DMS53 treated with DMSO at 0.1 percent for 48 hours (cell line): ENCODE measurements around the gene RPH3AL.
"Not testable (repeated sequence)": the region's sequence is repeated elsewhere in the genome, so short reads cannot be mapped to it uniquely, and the experiment has no call there.

Source experiments
- DNase-seq: peaks from one replicate; lab custom pipeline; 2025; ENCODE audit not compliant: unreplicated experiment; lab: John Stamatoyannopoulos, UW

The RPH3AL gene

DNA sequence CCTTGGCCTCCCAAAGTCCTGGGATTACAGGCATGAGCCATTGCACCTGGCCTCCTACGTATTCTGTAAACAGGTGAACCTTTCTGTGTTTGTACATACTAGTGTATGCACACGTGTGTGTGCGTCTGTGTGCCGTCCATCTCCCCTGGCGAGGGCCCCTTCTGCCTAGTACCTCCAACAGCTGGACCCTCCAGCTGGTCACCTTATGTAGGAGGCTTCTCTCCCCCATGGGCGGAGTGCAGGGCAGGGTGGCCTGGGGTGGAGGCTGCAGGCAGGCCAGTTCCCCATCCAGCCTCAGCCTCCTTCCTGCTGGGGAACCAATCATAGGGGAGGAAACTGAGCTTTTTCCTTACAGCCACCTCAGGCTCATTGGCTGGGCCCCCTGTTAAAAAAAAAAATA, 146.8 kb downstream of the RPH3AL start:
- DNase-seq = no peak

DNA sequence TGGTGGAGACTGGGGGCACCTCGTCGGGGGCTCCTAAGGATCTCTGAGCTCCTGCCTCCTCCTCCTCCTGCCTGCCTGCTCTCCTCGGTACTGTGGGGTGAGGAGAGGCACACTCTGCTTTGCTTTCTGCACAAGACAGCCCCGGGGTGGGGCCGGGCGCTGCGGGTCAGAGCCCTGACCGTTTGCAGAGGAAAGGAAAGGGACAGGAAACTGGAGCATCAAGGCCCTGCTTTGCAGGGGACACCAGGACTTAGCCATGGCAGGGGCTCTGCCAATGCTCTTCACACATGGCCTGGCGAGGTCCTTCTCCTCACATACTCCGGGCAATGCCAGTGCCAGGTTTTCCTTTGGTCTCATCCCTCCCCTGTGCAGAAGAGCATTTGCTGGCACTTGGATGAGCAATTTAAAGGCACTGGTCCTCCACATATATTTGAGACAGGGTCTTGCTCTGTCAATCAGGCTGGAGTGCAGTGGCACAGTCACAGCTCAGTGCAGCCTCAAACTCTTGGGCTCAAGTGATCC, 147.4 kb downstream of the RPH3AL start:
- DNase-seq = no peak

DNA sequence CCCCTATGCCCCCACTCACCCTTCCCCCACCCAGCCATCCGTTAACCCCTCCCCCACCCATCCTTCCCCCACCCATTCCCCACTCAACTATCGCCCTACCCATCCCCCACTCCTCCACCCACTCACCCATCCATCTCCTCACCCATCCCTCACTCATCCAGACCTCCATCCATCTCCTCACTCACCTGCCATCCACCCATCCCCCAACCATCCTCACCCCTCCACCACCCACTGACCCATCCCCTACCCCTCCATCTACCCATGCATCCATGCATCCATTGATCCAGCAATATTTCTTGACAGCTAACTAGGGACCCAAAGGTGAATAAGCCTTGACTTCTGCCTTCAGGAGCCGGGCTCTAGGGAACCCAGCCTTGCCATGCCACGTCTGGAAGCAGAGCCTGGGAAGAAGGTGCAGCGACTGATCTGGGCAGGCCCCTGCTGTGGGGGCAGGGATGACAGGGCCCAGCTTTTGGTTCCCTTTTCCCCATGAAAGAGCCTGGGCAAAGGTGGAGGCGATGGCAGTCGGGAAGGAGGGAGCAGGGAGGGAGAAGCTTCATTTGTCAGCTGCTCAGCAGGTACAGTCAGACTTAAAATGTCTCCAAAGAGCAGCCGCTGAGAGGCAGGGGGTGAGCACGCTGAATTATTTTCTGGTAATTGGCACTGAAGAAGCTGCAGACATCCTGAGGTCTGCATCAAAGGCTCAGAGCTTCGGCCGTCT, 148.0 kb downstream of the RPH3AL start:
- DNase-seq = no peak

DNA sequence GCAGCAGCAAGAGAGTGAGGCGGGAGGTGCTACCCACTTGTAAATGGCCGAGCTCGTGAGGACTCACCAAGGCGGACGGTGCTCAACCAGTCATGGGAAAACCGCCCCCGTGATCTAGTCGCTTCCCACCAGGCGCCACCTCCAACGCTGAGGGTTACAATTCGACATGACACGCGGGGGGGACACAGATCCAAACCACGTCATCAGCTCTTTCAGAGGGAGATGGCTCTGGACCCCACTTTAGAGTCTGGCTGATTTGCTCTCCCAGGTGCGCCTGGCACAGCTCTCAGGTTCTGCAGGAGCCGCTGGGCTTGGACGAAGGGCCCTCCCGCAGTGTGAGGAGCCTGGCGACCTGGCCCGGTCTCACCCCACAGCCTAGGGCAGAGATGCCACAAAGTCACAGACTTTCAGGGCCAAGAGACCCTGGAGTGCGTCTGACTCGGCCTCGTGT, 150.1 kb downstream of the RPH3AL start:
- DNase-seq = no peak

DNA sequence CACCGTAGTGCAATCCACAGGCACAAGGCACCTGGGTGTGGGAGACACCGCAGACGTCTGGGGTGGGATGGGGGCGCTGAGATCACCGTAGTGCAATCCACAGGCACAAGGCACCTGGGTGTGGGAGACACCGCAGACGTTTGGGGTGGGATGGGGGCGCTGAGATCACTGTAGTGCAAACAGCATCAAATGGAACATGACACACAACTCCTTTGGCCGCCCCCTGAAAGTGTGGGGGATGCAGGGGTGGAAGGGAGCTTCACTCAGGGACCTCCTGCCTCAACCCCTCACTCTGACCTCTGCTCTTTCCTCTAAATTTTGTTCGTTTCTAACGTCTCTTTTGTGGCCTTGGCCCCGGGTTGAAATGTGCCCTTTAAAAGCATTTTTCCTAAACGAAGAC, 150.9 kb downstream of the RPH3AL start:
- DNase-seq = not testable (repeated sequence)

DNA sequence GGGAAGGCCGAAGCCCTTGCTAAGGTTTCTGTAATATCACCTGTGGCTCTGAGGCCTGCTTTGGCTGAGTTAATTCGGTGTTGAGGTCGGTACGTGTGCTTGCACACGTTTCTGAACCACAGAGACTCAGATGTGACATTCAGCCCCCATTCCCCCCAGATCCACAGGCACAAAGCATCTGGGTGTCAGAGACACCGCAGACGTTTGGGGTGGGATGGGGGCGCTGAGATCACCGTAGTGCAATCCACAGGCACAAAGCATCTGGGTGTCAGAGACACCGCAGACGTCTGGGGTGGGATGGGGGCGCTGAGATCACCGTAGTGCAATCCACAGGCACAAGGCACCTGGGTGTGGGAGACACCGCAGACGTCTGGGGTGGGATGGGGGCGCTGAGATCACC, 151.3 kb downstream of the RPH3AL start:
- DNase-seq = not testable (repeated sequence)

DNA sequence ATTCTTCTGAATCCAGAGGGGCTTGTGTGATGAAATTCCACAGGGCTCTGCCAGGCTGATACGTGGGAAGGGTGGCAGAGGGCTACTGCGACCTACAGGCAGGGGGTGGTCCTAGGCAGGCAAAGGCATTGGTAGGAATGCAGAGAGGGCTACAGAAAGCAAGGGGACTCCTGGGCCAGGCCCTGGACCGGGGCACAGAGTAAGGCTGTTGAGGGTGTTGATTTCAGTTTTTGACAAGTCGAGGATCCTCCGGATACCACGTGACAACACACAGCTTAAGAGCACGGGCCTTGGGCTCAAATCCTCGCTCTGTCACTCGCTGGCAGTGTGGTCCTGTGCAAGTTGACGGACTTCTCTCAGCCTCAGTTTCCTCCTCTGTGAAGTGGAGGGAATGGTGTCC, 152.0 kb downstream of the RPH3AL start:
- no peak for DNase-seq

DNA sequence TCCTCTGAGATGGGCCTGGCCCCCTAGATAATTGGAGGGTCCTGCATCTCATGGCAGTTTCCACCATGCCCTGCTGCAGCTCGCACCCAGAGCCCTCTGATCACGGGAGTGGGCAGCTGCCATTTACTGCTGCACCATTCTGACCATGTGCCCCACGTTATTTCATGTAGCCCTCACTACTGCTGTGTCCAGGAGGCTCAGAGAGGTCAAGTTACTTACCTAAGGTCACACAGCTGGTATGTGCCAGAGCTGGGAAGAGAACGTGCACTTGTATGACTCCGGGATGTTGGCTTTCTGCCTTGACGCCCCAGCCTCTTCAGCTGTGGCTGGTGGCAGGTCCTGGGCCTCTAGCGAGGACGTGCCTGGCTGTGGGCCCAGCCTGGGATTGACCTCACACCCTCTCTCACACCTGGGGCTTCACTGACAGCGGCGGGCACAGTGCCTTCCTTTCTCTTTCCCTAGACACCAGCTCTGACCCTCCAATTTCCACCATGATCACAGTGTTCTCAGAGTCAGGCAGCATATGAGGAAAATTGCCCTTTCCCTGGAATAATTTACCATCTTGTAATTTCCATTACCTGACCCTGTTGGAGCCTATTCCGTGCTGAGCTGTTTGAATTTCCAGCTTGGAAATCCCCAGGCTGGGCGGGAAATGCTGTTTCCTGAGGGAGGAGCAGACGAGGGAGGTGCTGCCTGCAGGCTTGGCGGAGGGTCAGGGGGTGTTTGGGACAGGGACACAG, 152.6 kb downstream of the RPH3AL start:
- no peak for DNase-seq

DNA sequence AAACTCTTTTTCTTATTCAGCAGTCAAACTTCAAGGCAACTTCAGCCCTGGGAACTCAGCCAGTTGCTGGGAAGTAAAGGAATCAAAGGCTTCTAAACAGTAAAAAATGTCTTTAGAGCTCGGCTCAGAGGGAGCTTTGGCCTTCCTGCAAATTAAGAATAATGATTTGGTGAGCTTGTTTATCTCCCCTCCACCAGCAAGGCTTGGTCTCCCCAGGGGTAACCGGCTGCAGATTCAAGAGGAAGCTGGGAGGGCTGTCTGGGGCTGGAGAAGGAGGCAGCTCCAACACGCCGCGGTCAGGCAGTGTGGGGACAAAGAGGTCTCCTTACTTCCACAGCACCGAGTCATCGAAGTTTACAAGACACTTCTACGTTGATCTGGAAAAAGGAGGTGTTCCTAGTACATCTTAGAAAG, 153.4 kb downstream of the RPH3AL start:
- no peak for DNase-seq

DNA sequence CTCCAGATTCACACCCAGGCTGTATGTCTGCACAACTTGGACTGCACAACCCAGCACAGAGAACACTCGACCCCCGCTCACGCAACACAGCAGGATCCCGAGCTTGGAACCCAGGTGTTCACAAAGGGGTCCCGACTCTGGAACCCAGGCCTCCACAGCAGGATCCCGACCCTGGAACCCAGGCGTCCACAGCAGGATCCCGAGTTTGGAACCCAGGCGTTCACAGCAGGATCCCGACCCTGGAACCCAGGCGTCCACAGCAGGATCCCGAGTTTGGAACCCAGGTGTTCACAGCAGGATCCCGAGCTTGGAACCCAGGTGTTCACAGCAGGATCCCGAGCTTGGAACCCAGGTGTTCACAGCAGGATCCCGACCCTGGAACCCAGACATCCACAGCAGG, 154.4 kb downstream of the RPH3AL start:
- DNase-seq = not testable (repeated sequence)

DNA sequence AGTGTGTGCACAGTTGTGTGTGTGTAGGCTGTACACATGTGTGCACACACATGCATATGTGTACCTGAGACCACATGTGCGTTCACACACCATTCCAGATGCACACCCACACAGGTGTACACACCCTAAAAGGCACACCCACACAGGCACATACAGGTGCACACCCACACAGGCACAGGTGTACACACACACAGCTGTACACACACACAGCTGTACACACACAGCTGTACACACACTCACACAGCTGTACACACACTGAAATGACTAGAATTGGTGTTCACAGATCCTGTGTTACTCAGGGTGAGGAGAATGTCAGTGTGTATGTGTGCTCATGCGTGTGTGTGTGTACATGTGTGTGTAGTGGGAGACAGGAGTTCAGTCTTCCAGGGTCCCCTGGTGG, 155.3 kb downstream of the RPH3AL start:
- no peak for DNase-seq

DNA sequence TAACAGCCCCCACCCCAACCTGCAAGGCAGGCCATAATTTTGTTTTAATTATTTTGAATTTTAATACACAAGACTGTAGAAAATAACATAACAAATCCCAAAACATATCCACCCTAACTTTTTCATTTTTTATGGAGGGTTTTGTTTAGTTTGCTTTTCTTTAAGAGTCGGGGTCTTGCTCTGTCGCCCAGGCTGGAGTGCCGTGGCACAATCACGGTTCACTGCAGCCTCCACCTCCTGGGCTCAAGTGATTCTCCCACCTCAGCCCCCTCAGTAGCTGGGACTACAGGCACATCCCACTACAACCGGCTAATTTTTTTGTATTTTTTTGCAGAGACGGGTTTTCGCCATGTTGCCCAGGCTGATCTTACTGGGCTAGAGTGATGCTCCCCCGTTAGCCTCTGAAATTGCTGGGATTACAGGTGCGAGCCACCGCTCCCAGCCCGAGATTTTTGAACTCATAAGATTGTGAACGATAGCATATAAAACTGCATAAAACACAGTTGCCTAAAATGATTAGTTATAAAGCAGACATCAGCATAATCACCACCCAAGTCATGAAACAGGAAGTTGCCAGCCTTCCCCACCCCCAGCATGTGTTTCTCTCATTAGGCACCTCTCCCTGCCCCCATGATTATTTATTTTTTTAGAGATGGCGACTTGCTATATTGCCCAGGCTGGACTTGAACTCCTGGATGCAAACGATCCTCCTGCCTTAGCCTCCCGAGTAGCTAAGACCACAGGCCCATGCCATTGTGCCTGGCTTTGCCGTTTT, 157.6 kb downstream of the RPH3AL start:
- DNase-seq = no peak

DNA sequence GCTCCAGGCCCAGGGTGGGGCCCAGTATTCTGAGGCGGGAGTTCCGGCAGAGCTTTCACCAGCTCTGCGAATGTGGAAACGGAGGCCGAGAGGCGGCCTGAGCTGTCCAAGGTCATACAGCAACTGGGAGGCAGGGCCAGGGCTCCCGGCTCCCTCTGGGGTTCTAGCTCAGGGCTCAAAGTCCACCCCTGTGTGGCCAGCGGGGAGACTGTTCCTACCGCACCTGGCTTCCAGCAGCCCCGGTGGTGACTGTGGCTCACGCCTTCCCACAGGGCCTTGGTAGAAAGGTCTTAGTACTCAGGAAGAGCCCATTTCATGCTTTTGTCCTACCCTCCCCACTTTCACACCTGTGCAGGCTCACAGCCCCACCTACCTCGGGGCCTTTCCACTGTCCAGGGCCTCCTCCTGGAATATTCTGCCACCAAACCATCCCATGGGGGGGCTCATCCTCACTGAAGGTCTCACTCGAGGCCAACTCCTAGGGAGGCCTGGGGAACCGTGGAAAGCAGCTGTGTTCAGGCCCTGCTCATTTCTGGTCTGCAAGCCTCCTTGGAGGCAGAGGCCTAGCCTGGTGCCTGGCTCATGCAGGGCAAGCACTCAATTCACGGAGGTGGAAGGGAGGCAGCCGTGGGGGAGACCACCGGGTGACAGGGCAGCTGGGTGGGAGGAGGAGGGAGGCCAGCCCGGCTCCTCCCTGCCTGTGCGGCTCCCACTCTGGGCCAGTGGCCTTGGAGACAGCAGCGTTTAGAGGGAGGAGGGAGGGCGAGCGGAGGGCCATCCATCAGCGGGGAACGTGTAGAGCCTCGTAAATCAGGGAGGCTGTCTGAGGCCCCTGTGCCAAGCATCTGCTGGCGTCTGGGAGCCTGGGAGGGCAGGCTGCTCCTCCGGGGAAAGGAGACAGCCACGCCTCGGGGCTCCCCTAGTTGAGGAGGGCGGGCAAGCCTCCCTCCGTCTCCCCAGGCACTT, 158.5 kb downstream of the RPH3AL start:
- DNase-seq = no peak

DNA sequence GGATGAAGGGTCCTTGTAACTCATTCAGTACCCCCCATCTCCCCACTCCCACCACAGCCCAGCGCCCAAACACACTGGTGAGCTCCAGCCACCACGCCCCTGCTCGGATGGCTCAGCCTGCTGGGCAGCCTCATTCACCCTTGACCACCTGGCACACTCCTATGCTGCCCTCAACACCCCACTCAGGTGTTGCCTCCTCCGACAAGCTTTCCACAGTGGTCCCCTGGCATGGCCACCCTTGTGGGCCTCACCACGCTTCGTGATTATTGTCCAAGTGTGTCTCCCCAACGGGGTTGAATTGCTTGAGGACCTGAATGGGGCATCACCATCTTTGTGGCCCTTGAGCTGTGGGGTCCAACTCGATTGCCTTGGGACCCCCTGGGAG, 159.2 kb downstream of the RPH3AL start:
- no peak for DNase-seq

DNA sequence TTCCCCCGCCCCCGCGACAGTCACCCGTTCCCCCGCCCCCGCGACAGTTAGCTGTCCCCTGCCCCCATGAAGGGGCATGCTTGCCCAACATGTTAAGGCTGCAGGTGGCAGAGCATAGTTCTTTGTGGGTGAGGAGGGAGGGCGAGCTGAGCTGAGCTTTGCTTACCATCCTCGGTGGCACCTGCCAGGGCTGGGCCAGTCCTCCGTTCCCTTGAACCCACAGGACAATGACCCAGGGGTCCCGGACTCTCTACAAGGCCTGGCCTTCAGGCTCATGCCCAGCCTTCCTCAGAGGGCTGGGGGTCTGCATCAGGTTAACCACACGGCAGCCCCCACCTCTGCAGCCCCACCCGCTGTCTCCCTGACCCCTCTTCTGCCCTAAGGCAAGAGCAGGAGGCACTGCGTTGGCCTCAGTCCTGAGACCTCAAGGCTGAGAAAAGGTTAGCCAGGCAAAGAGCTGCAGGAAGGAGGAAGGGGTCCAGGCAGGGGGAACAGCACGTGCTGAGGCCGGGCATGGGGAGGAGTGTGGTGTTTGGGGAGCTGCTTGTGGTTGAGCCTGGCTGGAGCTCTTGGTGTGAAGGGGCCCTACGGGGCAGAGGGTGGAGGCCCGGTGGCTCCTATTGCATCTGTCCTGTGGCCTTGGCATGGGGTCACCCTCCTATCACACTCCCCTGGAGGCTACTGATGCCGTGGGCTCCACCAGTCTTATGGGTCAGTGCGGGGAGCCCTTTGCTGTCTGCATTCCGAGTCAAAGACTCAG, 159.8 kb downstream of the RPH3AL start:
- no peak for DNase-seq

DNA sequence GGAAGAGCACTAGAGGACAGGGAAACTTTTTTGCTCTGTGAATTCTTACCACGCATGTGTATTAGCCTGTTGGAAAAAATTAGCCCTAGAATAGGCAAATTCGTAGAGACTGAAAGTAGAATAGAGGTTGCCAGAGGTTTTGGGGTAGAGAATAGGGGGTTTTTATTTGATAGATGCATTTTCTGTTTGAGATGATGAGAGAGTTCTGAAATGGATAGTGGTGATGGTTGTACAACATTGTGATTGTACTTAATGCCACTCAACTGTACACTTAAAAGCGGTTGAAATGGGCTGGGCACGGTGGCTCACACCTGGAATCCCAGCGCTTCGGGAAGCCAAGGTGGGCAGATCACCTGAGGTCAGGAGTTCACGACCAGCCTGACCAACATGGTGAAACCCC, 163.2 kb downstream of the RPH3AL start:
- no peak for DNase-seq

DNA sequence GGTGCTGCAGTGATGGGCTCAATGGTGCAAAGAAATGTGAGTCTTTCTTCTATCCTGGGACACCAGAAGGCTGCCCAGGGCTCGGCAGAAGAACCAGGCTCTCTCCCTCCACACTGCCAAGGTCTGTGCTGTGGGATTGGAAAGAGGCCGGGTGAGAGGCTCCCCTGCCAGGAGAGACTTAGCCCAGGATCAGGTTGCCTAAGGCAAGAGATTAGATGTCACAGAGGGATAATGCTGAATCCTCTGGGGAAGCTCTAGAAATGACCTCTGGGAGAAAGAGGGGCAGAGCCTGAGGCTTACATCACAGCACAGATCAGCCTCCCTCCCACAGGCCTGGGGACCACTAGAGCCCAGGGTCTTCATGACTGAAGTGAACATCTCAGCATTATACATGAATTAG, 165.5 kb downstream of the RPH3AL start:
- DNase-seq = no peak

DNA sequence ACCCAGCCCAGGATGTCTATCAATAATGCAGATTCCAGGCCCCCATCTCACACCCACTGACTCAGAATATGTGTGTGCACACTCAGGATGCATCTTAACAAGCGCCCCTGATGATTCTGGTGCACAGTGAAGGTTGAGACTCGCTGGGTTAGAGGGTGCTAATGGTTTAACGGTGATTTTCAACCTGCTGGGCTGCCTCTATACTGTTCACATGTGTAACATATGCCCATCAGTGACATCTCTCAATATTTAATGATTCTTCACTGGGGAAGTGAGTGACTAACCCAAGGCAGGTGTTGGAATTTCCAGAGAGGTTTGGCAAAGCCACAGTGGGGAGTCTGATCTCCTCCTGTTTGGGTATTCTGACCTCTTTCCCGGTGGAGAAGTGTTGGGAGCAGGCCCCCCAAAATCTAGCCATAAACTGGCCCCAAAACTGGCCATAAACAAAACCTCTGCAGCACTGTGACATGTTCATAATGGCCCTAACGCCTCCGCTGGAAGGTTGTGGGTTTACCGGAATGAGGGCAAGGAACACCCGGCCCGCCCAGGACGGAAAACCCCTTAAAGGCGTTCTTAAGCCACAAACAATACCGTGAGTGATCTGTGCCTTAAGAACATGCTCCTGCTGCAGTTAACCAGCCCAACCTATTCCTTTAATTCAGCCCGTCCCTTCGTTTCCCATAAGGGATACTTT, 167.0 kb downstream of the RPH3AL start:
- DNase-seq = no peak

DNA sequence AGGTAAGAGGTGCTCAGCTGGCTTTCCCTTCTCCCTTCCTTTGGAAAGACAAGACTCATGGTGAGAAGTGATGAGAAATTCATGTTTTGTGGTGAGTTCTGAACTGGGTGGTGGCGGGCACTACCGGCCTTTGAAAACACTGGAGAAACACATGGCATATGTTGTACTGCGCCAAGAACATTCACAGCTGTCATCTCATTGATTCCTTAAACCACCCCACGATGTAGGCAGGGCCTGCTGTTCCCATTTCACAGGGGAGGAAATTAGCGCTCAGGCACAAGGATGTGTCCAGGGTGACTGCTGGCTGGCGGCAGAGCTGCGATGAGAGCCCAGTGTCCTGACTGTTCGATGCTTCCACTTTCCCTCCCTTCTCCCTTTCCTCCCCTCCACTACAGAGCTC, 169.6 kb downstream of the RPH3AL start:
- DNase-seq = no peak
